Testis (tissue), 3 donors: ENCODE data around the gene PRRT2. TPM values are rescaled to one million over a fixed set of nuclear protein-coding genes. Genes with fewer than 3 reads are reported as not detected.

Source experiments
- DNase-seq: peaks from one replicate; pipeline ENCODE4 v3.0.0-alpha.2; 2019
- H3K27ac ChIP-seq, 2 donors: fragments of 200-600 bp; sonication (generic); one replicate each; pipeline ENCODE4 v1.5.1; 2019
- H3K27me3 ChIP-seq: fragments of 200-600 bp; sonication (generic); one replicate; pipeline ENCODE4 v1.5.1; 2019
- H3K36me3 ChIP-seq: fragments of 200-600 bp; sonication (generic); one replicate; pipeline ENCODE4 v1.5.1; 2017; ENCODE audit warnings: low read depth; ENCODE audit errors: missing control alignments
- H3K4me1 ChIP-seq: fragments of 200-600 bp; sonication (generic); one replicate; pipeline ENCODE4 v1.5.1; 2019
- H3K4me3 ChIP-seq, 2 donors: fragments of 200-600 bp; sonication (generic); one replicate each; pipeline ENCODE4 v1.5.1; 2017 to 2019
- H3K9me3 ChIP-seq: fragments of 200-600 bp; sonication (generic); one replicate; pipeline ENCODE4 v1.5.1; 2017
- POLR2A ChIP-seq: fragments of 450-650 bp; IDR thresholded peaks from one replicate; pipeline ENCODE4 v1.6.1; 2017; ENCODE audit warnings: antibody characterized with exemption, mild to moderate bottlenecking, moderate library complexity
- WGBS, 2 donors: methylation state at CpG; one replicate each; pipeline ENCODE4 v1.1.5; 2018; 5-methylcytosine and 5-hydroxymethylcytosine counted together
- intact Hi-C: fragments of 100-400 bp; cut with DNase I; formaldehyde crosslinking; loops from one replicate; pipeline ENCODE4 v1.15.1; 2023; ENCODE audit warnings: low total_unique reads
- polyA plus RNA-seq: library from polyadenylated mRNA; stranded (reverse); fragments of 350-450 nt; fragmentation: Illumina TruSeq; extraction: RNeasy Lipid Tissue Mini Kit (QIAGEN cat#74804); gene quantifications from one replicate; pipeline ENCODE4 v1.2.3, GENCODE V29; 2014; ENCODE audit warnings: low read depth, low replicate concordance; ENCODE audit not compliant: insufficient read depth
- small RNA-seq, 2 donors: library from RNA; depleted of rRNA; stranded (forward); fragments of <200 nt; gene quantifications; one replicate each; pipeline ENCODE3, GENCODE V24; 2016
- total RNA-seq, 2 donors: library from RNA; depleted of rRNA; stranded (reverse); fragments of >200 nt; gene quantifications; one replicate each; pipeline ENCODE4 v1.2.3, GENCODE V29; 2016
- TF ChIP-seq, protein P1 (sequence below), 3 experiments: fragments of 450-650 bp in 2 of 3; fragments of 200-600 bp in 1 of 3; sonication (generic) in 1 of 3; IDR thresholded peaks; one replicate each; pipeline ENCODE4 v1.5.1; 2016 to 2019; ENCODE audit warnings: antibody characterized with exemption in 3 of 3, mild to moderate bottlenecking in 2 of 3, moderate library complexity in 1 of 3

PRRT2 gene
- total and polyA plus RNA-seq, 3 donors from 2014 or later = 8.0 to 18.0 (median 13.3) TPM

DNA sequence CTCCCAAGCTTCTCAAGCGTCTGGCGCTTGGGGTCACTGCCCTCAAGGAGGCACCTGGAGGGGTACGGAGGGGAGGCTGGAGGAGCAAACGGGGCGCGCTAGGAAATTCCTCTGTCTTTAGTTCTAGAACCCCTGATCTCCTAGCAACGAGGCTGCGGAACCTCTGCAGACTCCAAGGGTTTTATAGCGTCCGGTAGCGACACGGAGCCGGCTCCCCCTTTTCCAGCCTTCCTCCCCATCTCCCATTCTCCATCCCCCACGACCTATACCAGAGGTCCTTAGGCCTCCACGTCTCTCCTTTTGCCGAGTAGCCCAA is 51.6 kb downstream of the PRRT2 start:
- no peaks in the 10 kb centered on the region for H3K36me3 ChIP-seq
- H3K9me3 ChIP-seq = no peaks in the 10 kb centered on the region
- peak overlapping the region; percentile 87 to 97 for H3K4me3 ChIP-seq
- intact Hi-C loops = no loop called here
- H3K27me3 ChIP-seq = no peaks in the 10 kb centered on the region
- DNase-seq = no peak
- H3K27ac ChIP-seq = peak overlapping the region; percentile 91 to 98
- 21 to 48% methylated on average over 10 to 16 of the region's 16 CpGs for WGBS, 2 donors
- peaks cover 12% of the 10 kb centered on the region for H3K4me1 ChIP-seq
- no peak for TF ChIP-seq POLR2A
- TF ChIP-seq, protein P1, sequence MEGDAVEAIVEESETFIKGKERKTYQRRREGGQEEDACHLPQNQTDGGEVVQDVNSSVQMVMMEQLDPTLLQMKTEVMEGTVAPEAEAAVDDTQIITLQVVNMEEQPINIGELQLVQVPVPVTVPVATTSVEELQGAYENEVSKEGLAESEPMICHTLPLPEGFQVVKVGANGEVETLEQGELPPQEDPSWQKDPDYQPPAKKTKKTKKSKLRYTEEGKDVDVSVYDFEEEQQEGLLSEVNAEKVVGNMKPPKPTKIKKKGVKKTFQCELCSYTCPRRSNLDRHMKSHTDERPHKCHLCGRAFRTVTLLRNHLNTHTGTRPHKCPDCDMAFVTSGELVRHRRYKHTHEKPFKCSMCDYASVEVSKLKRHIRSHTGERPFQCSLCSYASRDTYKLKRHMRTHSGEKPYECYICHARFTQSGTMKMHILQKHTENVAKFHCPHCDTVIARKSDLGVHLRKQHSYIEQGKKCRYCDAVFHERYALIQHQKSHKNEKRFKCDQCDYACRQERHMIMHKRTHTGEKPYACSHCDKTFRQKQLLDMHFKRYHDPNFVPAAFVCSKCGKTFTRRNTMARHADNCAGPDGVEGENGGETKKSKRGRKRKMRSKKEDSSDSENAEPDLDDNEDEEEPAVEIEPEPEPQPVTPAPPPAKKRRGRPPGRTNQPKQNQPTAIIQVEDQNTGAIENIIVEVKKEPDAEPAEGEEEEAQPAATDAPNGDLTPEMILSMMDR (IDR thresholded peaks at IDR 0.05) = no peak

DNA sequence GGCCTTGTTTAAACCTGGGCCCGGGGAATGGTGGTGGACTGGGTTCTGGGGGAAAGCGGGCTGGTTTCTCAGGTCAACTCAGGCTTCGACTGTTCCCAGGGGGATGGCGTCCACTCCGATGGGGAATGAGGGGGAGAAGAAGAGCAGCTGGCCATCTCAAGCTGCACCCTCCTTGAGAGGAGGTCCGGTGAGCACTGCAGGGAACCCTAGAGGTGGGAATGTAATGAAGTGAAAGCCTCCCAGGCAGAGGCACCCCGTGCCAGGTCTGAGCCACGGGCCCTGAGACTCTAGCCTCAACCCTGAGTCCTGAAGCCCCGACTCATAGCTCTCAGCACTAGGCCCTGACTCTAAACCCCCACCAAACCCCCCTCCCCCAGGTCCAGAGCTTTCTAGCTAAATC is 52.2 kb downstream of the PRRT2 start:
- no peak for DNase-seq
- Histone ChIP-seq H3K27ac (no peak overlapping the region), H3K36me3 (no peaks in the 10 kb centered on the region), H3K4me1 (peaks cover 12% of the 10 kb centered on the region), H3K4me3 (peak overlapping the region; percentile 87 to 97), H3K9me3 (no peaks in the 10 kb centered on the region), H3K27me3 (no peaks in the 10 kb centered on the region)
- WGBS, 2 donors = 57 to 59% methylated on average over 9 of the region's 9 CpGs
- TF ChIP-seq POLR2A = no peak
- TF ChIP-seq, protein P1 (IDR thresholded peaks at IDR 0.05) = no peak
- intact Hi-C loops = no loop called here

Small RNAs within 50 kb of the gene (small RNA-seq; reads per million reads assigned to genes)
- gene AC009133.6 = 0 reads per million in 2 donors
- gene AC120114.4 = 0 reads per million in 2 donors

Other genes with a start within 250 kb of the PRRT2 start
- under 1 TPM in 1 of 2 donors, not detected in 1; 0.74 TPM for gene SPN, start 148.9 kb upstream of the PRRT2 start, total RNA-seq
- gene SPN, start 148.9 kb upstream of the PRRT2 start, polyA plus RNA-seq = 3.2 TPM
- gene QPRT, start 133.0 kb upstream of the PRRT2 start, total RNA-seq = 1 to 10 TPM; 4.3 to 7.6 TPM
- gene QPRT, start 133.0 kb upstream of the PRRT2 start, polyA plus RNA-seq = 13.6 TPM
- gene C16orf54, start 66.2 kb upstream of the PRRT2 start, total RNA-seq = under 1 TPM; 0.31 to 0.79 TPM
- 1.1 TPM for gene C16orf54, start 66.2 kb upstream of the PRRT2 start, polyA plus RNA-seq
- gene ZG16, start 33.9 kb upstream of the PRRT2 start, total RNA-seq = under 1 TPM in 1 of 2 donors, not detected in 1; 0.12 TPM
- gene ZG16, start 33.9 kb upstream of the PRRT2 start, polyA plus RNA-seq = not detected
- 10 to 100 TPM; 79.8 to 85.1 TPM for gene KIF22, start 21.4 kb upstream of the PRRT2 start, total RNA-seq
- 69.6 TPM for gene KIF22, start 21.4 kb upstream of the PRRT2 start, polyA plus RNA-seq
- gene MAZ, start 5.7 kb upstream of the PRRT2 start, total RNA-seq = 100 to 1,000 TPM; 173 to 186 TPM
- gene MAZ, start 5.7 kb upstream of the PRRT2 start, polyA plus RNA-seq = 217 TPM
- 10 to 100 TPM; 53.0 to 68.4 TPM for gene PAGR1, start 4.0 kb downstream of the PRRT2 start, total RNA-seq
- 36.1 TPM for gene PAGR1, start 4.0 kb downstream of the PRRT2 start, polyA plus RNA-seq
- 100 to 1,000 TPM; 147 to 224 TPM for gene MVP, start 8.3 kb downstream of the PRRT2 start, total RNA-seq
- gene MVP, start 8.3 kb downstream of the PRRT2 start, polyA plus RNA-seq = 119 TPM
- 100 to 1,000 TPM in 1 of 2 donors, 10 to 100 TPM in 1; 90.3 to 100 TPM for gene CDIPT, start 51.0 kb downstream of the PRRT2 start, total RNA-seq
- 68.7 TPM for gene CDIPT, start 51.0 kb downstream of the PRRT2 start, polyA plus RNA-seq
- 10 to 100 TPM; 43.7 to 57.5 TPM for gene SEZ6L2, start 87.4 kb downstream of the PRRT2 start, total RNA-seq
- 40.9 TPM for gene SEZ6L2, start 87.4 kb downstream of the PRRT2 start, polyA plus RNA-seq
- gene ASPHD1, start 88.3 kb downstream of the PRRT2 start, total RNA-seq = 10 to 100 TPM in 1 of 2 donors, 1 to 10 TPM in 1; 6.2 to 13.7 TPM
- gene ASPHD1, start 88.3 kb downstream of the PRRT2 start, polyA plus RNA-seq = 11.1 TPM
- 100 to 1,000 TPM; 202 to 241 TPM for gene KCTD13, start 114.0 kb downstream of the PRRT2 start, total RNA-seq
- gene KCTD13, start 114.0 kb downstream of the PRRT2 start, polyA plus RNA-seq = 126 TPM
- 100 to 1,000 TPM; 160 to 203 TPM for gene TMEM219, start 149.9 kb downstream of the PRRT2 start, total RNA-seq
- 280 TPM for gene TMEM219, start 149.9 kb downstream of the PRRT2 start, polyA plus RNA-seq
- 100 to 1,000 TPM; 126 to 140 TPM for gene TAOK2, start 161.7 kb downstream of the PRRT2 start, total RNA-seq
- gene TAOK2, start 161.7 kb downstream of the PRRT2 start, polyA plus RNA-seq = 66.5 TPM
- 10 to 100 TPM; 32.1 to 40.2 TPM for gene HIRIP3, start 183.4 kb downstream of the PRRT2 start, total RNA-seq
- gene HIRIP3, start 183.4 kb downstream of the PRRT2 start, polyA plus RNA-seq = 57.3 TPM
- 10 to 100 TPM; 64.0 to 72.3 TPM for gene INO80E, start 184.0 kb downstream of the PRRT2 start, total RNA-seq
- gene INO80E, start 184.0 kb downstream of the PRRT2 start, polyA plus RNA-seq = 98.1 TPM
- 10 to 100 TPM; 28.3 to 45.3 TPM for gene DOC2A, start 198.8 kb downstream of the PRRT2 start, total RNA-seq
- gene DOC2A, start 198.8 kb downstream of the PRRT2 start, polyA plus RNA-seq = 75.1 TPM
- 10 to 100 TPM; 12.4 to 91.3 TPM for gene C16orf92, start 211.0 kb downstream of the PRRT2 start, total RNA-seq
- gene C16orf92, start 211.0 kb downstream of the PRRT2 start, polyA plus RNA-seq = 20.3 TPM
- 10 to 100 TPM; 51.8 to 82.7 TPM for gene TLCD3B, start 219.1 kb downstream of the PRRT2 start, total RNA-seq
- gene TLCD3B, start 219.1 kb downstream of the PRRT2 start, polyA plus RNA-seq = 194 TPM